ENCODE measurements around the gene GPR132.
"Not testable (repeated sequence)": the region's sequence is repeated elsewhere in the genome, so short reads cannot be mapped to it uniquely, and the experiment has no call there.

GPR132 gene

GRCh38 chr14:105065280-105066228 is at the start of gene GPR132:
GPR132 (minus strand) TSS chr14:105065430; CDS start chr14:105055420, 10,010 bp downstream.
- no peak for TF ChIP-seq CTCF (conservative IDR thresholded peaks at IDR 0.05; ENCODE audit: low read length)
- no peak within 1 kb of the TSS for H3K4me3 ChIP-seq (ENCODE audit: low read length)
- DNase-seq (ENCODE audit: low read depth), result no peak

GRCh38 chr14:105109243-105109642 is 44.0 kb upstream of the GPR132 start:
- not testable (repeated sequence) for DNase-seq (ENCODE audit: low read depth); H3K4me3 ChIP-seq (ENCODE audit: low read length)

GRCh38 chr14:105108516-105108864 is 43.3 kb upstream of the GPR132 start:
- DNase-seq (ENCODE audit: low read depth), result no peak
- no peak overlapping the region for H3K4me3 ChIP-seq (ENCODE audit: low read length)
- TF ChIP-seq CTCF (conservative IDR thresholded peaks at IDR 0.05; ENCODE audit: low read length), result no peak

GRCh38 chr14:105107781-105108515 is 42.7 kb upstream of the GPR132 start:
- no peak overlapping the region for H3K4me3 ChIP-seq (ENCODE audit: low read length)
- DNase-seq (ENCODE audit: low read depth), result no peak
- no peak for TF ChIP-seq CTCF (conservative IDR thresholded peaks at IDR 0.05; ENCODE audit: low read length)

DNA sequence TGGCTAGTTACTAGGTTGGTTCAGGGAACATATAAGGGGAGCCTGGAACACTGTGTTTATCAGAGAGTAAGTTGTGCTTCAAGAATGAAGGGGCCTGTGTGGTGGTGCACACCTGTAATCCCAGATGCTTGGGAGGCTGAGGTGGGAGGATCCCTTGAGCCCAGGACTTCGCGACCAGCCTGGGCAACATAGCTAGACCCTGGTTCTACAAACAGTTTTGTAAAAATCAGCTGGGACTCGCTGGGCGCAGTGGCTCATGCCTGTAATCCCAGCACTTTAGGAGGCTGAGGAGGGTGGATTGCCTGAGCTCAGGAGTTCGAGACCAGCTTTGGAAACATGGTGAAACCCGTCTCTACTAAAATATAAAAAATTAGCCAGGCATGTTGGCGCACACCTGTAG is 42.1 kb upstream of the GPR132 start:
- no peak overlapping the region for H3K4me3 ChIP-seq (ENCODE audit: low read length)

DNA sequence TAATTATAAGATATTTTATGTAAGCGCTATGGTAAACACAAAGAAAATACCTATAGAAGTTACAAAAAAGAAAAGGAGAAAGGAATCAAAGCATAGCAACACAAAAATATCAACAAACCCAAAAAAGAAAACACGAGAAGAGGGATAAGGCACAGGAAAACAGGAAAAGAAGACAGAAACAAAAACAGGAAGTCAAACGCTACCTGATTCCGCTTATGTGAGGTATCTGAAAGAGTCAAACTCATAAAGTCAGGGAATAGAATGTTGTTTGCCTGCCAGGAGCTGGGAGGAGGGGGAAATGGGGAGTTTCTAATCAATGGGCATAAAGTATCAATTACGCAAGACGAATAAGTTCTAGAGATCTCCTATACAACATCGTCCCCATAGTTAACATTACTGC is 39.9 kb upstream of the GPR132 start:
- no peak overlapping the region for H3K4me3 ChIP-seq (ENCODE audit: low read length)
- no peak for TF ChIP-seq CTCF (conservative IDR thresholded peaks at IDR 0.05; ENCODE audit: low read length)
- no peak for DNase-seq (ENCODE audit: low read depth)

More for the DNA sequence above, 42.1 kb upstream of the GPR132 start:
- TF ChIP-seq CTCF (conservative IDR thresholded peaks at IDR 0.05; ENCODE audit: low read length), result no peak
- no peak for DNase-seq (ENCODE audit: low read depth)

DNA sequence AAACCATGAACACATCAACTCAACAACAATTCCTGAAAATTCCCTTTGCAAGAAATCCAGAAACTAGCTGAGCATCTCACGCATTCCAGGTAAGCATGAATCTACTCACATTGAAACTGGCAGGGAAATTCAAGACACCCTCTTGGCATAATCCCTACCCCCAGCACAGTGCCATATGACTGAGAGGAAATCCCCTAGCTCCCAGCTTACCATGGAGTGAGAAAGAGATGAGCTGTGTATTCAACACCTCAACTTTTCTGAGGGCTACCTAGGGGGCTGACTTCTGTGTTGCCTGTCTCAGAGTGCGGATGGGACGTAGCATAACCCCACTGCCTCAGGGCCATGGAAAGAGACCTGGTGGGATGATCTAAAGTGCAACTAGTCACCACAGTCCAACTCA is 37.7 kb upstream of the GPR132 start:
- no peak overlapping the region for H3K4me3 ChIP-seq (ENCODE audit: low read length)
- no peak for TF ChIP-seq CTCF (conservative IDR thresholded peaks at IDR 0.05; ENCODE audit: low read length)
- DNase-seq (ENCODE audit: low read depth), result no peak
